Fibroblast of lung (primary cell): ENCODE results near the gene ADH1B.

Experiments
- EZH2 ChIP-seq: IDR thresholded peaks from 2 replicates; pipeline ENCODE4 v1.5.1; 2012; ENCODE audit warnings: low read length, control low read depth, mild to moderate bottlenecking; ENCODE audit errors: missing control alignments
- TF ChIP-seq, protein P1 (sequence below), 2 donors: IDR thresholded peaks in 1 of 2; conservative IDR thresholded peaks in 1 of 2; 1 replicate in 1 of 2; 2 replicates in 1 of 2; pipeline ENCODE4 v1.5.1; 2011 to 2012; ENCODE audit warnings: low read length in 2 of 2, control low read depth in 1 of 2, inconsistent platforms in 1 of 2, low read depth in 1 of 2, mild to moderate bottlenecking in 1 of 2

DNA sequence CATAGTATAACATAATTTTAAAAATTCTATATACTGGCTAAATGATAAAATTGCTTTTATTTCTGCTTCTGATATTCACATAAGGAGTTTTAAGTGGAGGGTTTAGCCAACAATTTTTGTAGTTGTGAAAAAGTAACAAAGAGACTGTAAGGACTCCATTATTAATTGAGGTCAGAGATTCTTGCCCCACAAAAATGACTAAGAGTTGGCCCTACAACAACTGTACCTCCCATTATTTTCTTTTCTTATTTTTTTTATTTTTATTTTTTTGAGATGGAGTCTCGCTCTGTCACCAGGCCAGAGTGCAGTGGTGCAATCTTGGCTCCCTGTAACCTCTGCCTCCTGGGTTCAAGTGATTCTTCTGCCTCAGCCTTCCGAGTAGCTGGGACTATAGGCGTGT, 9.4 kb upstream of the ADH1B start:
- TF ChIP-seq, protein P1, sequence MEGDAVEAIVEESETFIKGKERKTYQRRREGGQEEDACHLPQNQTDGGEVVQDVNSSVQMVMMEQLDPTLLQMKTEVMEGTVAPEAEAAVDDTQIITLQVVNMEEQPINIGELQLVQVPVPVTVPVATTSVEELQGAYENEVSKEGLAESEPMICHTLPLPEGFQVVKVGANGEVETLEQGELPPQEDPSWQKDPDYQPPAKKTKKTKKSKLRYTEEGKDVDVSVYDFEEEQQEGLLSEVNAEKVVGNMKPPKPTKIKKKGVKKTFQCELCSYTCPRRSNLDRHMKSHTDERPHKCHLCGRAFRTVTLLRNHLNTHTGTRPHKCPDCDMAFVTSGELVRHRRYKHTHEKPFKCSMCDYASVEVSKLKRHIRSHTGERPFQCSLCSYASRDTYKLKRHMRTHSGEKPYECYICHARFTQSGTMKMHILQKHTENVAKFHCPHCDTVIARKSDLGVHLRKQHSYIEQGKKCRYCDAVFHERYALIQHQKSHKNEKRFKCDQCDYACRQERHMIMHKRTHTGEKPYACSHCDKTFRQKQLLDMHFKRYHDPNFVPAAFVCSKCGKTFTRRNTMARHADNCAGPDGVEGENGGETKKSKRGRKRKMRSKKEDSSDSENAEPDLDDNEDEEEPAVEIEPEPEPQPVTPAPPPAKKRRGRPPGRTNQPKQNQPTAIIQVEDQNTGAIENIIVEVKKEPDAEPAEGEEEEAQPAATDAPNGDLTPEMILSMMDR (conservative IDR thresholded peaks at IDR 0.05 in 1 of 2, IDR thresholded peaks at IDR 0.05 in 1 of 2; ENCODE audit: low read depth in 1 of 2, low read length in 2 of 2): no peak
- no peak for TF ChIP-seq EZH2
